ENCODE results near the gene TMBIM1. TPM values are rescaled to one million over a fixed set of nuclear protein-coding genes. Genes with fewer than 3 reads are reported as not detected.

Gene TMBIM1
- total and polyA plus RNA-seq, 2 experiments from 2014 or later, result 18.8 to 25.9 TPM

DNA sequence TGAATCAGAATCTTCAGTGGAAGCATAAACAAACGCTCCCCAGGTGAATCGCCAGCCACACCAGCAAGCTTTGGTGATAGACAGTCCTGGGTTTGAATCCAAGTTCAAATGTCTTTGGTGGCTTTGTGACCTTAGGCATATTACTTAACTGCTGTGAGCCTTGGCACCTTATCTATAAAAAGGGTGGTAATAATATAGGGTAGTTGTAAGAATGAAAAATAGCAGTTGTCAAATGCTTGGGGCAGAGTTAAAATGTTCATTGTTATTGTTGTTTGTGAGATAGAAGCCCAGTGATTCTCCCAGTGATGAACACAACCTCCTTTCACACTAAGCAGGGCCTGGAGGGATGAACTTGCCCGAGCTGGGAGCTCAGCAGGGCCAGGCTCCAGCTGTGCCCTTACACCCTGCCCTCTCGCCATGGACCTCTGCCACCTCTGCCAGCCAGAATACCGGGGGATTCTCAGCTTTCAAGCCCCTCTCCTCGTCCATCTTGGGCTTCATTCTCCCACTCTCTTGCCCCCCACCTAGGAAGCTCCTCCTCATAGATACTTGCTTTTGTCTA is 6.1 kb upstream of the TMBIM1 start:
- H3K27me3 ChIP-seq, result no peaks in the 10 kb centered on the region
- no peak for DNase-seq (ENCODE audit: low read depth in 1 of 2, low spot score in 1 of 2)
- H3K27ac ChIP-seq, result no peak overlapping the region
- TF ChIP-seq CTCF (IDR thresholded peaks at IDR 0.05; ENCODE audit: low read depth, low read length), result no peak
- H3K4me1 ChIP-seq (ENCODE audit: low read depth), result peaks cover 20% of the 10 kb centered on the region
- H3K9me3 ChIP-seq (ENCODE audit: low read depth), result no peaks in the 10 kb centered on the region
- no peaks in the 10 kb centered on the region for H3K36me3 ChIP-seq
- H3K4me3 ChIP-seq, result no peak overlapping the region

- peak overlapping the region; percentile 58 for H3K27ac ChIP-seq
- DNase-seq (ENCODE audit: low read depth in 1 of 2, low spot score in 1 of 2), result no peak
These were observed 4.5 kb upstream of the TMBIM1 start for GRCh38 chr2:218296847-218297246.

DNA sequence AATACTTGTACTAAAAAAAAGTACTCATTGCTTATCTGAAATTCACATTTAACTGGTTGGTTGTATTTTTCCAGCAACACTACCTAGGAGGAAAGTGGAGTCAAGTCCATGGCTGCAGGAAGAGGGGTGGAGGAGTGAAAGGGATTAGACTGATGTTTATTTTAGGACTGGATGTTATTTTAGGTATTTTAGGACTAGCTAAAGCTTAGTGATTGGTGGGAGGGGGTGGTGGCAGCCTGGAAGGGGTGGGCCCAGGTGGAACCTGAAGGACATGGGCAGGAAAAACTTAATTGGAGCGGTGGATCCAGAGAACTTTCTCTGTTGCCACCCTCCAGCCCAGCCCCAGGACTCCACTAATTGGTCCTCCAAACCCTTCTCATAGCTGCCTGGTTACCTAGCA is 3.9 kb upstream of the TMBIM1 start:
- H3K27me3 ChIP-seq, result no peaks in the 10 kb centered on the region
- no peak overlapping the region for H3K4me3 ChIP-seq
- H3K27ac ChIP-seq, result peak overlapping the region; percentile 78
- TF ChIP-seq CTCF (IDR thresholded peaks at IDR 0.05; ENCODE audit: low read depth, low read length), result no peak
- H3K36me3 ChIP-seq, result no peaks in the 10 kb centered on the region
- H3K4me1 ChIP-seq (ENCODE audit: low read depth), result peaks cover 20% of the 10 kb centered on the region
- no peaks in the 10 kb centered on the region for H3K9me3 ChIP-seq (ENCODE audit: low read depth)
- DNase-seq (ENCODE audit: low read depth in 1 of 2, low spot score in 1 of 2), result no peak

More at GRCh38 chr2:218296847-218297246, 4.5 kb upstream of the TMBIM1 start:
- no peaks in the 10 kb centered on the region for H3K36me3 ChIP-seq
- H3K4me1 ChIP-seq (ENCODE audit: low read depth), result peaks cover 20% of the 10 kb centered on the region
- no peaks in the 10 kb centered on the region for H3K9me3 ChIP-seq (ENCODE audit: low read depth)
- TF ChIP-seq CTCF (IDR thresholded peaks at IDR 0.05; ENCODE audit: low read depth, low read length), result no peak
- H3K27me3 ChIP-seq, result no peaks in the 10 kb centered on the region
- H3K4me3 ChIP-seq, result no peak overlapping the region

DNA sequence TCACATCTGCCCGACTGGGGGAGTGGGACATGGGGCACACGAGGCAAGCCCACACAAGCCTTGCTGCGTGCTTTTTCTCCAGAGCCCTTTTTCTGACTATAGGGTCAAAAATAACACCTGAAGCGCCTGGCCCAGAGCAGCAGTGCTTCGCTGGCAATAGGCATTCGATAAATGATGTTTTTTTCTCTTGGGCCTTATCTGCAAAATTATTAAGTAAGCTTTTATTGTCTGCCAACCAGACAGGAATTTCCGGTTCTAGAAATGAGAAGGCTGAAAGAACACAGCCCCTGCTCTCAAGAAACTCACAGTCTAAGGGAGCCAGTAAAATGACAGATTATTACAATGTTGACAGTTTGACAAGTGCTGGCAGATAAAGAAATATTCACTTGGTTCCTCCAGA is 2.7 kb upstream of the TMBIM1 start:
- no peaks in the 10 kb centered on the region for H3K9me3 ChIP-seq (ENCODE audit: low read depth)
- peak in 1 of 2 donors; percentile 63 for DNase-seq (ENCODE audit: low read depth in 1 of 2, low spot score in 1 of 2)
- no peaks in the 10 kb centered on the region for H3K27me3 ChIP-seq
- no peaks in the 10 kb centered on the region for H3K36me3 ChIP-seq
- H3K4me3 ChIP-seq, result no peak overlapping the region
- peaks cover 20% of the 10 kb centered on the region for H3K4me1 ChIP-seq (ENCODE audit: low read depth)
- H3K27ac ChIP-seq, result peak overlapping the region; percentile 78
- TF ChIP-seq CTCF (IDR thresholded peaks at IDR 0.05; ENCODE audit: low read depth, low read length), result no peak

DNA sequence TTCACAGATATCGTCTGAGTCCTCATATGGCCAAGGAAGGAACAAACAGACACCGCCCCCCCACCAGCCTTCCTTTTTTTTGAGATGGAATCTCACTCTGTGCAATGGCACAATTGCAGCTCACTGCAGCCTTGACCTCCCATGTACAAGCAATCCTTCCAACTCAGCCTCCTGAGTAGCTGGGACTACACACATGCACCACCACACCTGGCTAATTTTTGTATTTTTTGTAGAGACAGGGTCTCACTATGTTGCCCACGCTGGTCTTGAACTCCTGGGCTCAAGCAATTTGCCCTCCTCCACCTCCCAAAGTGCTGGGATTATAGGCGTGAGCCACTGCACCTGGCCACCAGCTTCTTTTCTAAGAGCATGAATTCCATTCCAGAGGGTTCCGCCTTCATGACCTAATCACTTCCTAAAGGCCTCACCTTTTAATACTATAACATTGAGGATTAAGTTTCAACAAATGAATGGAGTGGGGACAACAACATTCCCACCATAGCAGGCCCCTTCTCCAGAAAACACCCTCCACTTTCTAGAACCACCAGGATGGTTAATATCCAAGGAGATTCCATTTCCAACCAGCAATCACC is 2.2 kb upstream of the TMBIM1 start:
- no peak for DNase-seq (ENCODE audit: low read depth in 1 of 2, low spot score in 1 of 2)
- TF ChIP-seq CTCF (IDR thresholded peaks at IDR 0.05; ENCODE audit: low read depth, low read length), result no peak
- Histone ChIP-seq H3K4me1 (ENCODE audit: low read depth) (peaks cover 20% of the 10 kb centered on the region), H3K27ac (peak overlapping the region; percentile 78), H3K9me3 (ENCODE audit: low read depth) (no peaks in the 10 kb centered on the region), H3K4me3 (no peak overlapping the region), H3K36me3 (no peaks in the 10 kb centered on the region), H3K27me3 (no peaks in the 10 kb centered on the region)
